NCI-H524 treated with DMSO at 0.1 percent for 48 hours (cell line): ENCODE data around the gene SOBP.
A peak's percentile ranks its signal among the peaks of the same experiment; 100 is the strongest.
"Not testable (repeated sequence)": the region's sequence is repeated elsewhere in the genome, so short reads cannot be mapped to it uniquely, and the experiment has no call there.

ENCODE experiments used
- DNase-seq: peaks from one replicate; lab custom pipeline; 2025; lab: John Stamatoyannopoulos, UW

Gene SOBP

DNA sequence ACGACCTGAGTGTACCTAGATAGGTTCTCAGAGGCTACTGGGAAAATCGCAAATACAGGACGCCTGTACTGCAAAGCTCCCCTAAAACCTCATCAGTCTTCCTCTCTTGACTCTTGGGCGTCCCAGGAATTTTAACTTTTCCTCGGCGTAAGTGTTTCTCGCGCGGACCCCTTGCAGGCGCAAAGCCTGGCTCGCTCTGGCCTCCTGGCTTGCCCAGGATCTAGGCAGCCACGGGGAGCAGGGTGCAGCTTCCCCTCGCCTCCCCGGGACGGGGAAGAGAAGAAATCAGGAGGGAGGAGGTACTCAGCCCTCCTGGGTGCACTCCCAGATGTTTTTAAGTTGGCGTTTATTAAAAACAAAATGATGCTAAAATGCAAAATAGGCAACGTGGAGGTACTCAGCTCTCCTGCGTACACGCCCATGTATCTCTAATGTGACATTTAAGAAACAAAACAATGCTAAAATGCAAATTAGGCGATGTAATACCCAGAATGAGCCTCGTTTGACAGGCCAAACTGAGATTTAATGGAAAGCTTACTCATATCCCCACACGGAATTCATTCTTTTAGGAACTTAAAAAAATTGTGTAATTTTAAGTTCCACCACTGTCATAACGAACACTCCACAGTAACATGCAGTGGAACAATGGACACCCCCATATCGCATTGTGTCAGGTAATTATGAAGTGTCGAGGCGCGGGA is 1.6 kb upstream of the SOBP start:
- DNase-seq = no peak

DNA sequence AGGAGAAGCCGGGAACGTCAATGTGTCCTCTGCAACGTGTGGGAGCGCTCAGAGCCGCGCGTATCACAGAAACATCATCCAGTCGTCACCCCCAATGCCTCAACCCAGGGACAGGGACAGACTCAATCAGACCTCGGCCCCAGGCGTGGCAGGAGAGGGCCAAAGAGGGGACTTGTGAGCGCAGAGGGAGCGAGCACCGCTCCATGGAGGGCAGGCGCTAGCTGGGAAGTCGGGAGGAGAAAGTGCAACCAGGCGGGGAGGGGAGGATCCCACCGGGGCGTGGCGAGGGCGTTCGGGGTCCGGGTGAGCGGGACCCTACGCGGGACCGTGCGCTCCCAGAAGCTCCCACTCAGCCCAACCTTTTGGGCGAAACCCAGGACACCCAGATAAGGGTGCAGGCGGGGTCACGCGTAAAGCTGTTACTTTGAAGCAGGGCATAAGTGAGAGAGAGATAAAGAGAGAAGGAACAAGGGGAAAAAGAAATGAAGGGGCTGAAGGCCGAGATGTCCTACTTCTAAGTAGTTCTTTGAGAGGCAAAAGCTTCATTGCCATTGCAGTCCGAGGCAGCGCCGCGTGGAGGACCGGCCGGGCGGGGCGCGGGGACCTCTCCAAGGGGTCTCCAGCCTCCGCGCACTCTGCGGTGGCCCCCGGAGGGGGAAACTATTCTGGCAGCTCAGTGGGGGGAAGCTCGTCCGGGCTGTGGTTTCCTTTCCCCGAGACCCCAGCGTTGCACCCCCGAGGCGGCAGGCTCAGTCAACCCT is 862 bp upstream of the SOBP start:
- DNase-seq = peak; percentile 6

DNA sequence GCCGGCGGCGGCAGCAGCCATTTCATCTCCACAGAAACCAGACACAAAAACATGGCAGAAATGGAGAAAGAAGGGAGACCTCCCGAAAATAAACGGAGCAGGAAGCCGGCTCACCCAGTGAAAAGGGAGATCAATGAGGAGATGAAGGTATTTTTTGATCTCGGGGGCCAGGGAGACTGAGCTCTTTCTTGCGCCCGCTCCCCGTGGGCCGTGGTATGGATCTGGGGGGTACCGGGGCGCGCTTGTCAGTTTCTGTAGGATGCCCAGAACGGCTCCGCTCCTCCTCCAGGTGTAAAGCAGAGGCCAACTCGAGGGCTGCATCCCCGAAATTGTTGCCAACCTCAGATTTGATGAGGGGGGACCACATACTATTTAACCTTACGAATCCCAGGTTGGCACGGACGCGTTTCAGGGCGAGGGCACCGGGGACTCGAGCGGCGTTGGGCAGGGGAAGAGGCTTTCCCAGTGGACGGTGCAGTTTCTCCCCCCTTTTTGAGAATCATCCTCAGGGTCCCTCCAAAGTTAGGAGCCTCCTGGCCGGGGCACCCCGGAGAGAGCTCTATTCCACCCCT is 735 bp downstream of the SOBP start:
- DNase-seq = no peak

DNA sequence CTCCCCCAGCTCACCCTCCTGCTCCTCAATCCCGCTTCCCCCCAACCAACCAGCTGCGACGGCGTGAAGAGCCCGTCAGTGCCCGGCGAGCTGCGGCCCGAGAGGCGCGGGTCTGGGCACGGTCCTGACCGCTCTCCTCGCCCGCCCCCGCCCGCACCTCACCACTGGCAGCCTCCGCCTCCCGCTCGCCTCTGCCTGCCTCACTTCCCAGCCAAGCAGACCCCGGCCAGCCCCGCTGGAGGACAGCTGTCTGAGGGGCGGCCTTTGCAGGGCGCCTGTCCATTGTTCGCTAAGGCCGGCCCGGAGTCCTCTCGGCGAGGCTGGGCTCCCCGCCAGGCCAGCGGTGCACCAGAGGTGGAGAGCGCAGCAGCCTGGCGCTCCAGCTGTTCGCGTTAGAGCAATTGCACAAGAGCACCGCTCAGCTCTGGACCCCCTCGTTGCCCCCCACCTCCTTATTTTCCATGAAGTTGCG is 1.3 kb downstream of the SOBP start:
- no peak for DNase-seq

DNA sequence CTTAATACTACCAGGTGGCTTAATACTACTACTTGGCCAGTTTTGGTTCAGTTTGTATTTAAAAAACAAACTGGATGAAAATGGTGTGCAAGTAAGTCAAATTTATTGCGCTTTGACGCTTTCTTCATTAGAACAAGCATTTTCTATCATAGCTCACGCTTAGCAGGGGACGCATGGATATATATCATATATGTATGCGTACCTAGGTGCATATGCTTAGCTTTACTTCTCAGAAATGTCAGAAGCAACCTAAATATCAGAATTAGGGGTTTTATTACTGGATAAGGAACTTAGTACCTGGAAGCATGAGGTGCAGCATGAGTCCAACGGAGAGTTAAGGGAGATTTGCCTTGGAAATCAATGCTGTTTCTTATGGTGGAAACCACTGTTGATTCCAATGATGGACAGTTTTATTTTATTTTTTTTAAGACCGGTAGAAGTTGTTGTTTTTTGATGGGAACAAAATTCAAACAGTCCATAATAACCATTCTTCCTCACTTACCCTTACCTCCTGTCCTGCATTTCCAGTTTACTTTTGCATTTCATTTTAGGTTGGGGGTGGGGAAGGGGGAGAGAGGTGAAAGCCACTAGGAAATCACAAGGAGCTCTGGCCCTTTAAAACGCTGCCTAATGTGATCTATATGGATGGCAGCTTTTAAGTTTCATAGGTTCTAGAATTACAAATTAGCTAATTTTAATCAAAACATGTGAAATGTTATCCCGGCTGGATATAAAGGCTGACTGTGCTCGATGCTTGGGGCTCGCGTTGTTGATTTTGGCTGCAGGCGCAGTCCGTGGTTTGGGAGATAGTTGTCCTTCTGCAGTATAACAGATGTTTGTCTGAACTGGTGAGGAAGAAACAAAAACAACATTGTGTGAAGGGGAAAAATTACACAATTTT is 2.1 kb downstream of the SOBP start:
- no peak for DNase-seq

DNA sequence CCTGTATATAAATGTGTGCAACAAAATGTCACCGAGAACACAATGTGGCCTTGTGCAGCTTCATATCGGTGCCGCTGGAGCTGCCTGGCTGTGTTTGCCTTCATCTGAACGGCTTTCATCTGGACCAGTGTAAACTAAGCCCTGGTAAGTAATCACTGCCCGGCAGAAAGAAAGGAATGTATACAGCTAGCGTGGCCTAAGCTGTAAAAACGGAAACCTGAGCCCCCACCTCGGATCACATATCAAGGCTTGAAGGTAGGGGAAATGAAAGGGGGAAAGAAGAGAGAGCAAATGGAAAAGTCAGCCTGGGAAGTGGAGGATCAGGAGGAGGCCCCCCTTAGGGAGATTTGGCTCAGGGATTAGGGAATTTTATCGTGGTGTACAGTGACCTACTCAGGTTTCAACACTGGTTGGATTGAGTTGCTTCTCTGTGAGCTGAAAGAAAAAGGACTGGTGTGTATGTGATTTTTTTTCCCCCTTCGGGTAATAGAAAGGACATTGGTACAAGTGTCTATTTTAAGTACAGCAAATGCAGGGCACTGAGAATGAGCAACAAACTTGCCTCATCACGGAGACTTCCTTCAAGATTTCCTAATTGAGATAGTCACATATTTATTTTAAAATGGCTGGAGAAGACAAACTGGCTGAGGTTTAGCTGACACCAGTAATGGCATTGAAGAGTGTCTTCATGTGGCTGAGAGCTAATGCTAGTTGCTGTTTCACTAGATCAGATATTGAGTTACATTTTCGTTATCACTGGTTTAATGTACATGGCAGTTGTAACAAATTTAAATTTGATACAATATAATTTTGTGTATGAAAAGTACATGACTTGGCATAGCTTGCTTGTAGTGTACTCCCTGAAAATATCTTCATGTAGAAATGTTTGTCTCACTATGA is 3.5 kb downstream of the SOBP start:
- DNase-seq = peak; percentile 68

DNA sequence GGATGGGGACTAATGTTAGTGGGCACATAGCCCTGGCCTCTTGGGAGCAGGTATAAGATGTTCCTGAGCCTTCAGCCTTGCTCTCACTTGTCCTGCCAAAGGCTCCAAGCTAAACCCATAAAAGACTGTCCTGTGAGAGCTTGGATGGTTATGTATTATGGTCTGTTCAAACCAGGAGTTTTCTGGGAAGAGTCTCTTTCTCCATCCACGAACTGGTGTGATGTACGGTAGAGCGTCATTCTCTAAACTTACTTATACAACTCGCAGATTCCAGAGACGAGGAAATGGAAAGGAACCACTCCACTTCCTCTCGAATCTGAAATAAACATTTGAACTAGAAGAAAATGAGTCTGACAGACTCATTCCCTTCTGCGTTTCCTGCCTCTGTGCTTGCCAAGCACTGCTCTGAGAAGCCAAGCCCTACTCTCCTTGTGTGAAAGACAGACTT is 5.3 kb downstream of the SOBP start:
- DNase-seq = no peak

DNA sequence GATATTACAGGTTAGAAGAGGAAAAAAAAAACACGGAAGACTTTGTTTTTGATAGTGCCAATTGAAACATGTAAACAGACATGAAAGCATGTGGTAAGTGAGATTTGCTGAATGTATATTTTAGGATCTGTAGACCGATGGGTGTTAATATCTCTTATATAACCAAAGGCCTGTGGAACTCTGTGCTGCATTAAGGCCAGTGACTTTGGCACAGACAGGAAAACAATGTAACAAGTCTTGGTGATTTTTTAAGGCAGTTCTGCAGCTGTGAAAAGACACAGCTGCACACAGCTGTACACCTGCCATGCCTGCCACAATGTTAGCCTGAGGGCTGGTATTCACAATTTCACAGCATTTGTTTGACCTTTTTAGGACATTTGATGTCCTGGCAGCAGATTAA is 6.1 kb downstream of the SOBP start:
- no peak for DNase-seq

DNA sequence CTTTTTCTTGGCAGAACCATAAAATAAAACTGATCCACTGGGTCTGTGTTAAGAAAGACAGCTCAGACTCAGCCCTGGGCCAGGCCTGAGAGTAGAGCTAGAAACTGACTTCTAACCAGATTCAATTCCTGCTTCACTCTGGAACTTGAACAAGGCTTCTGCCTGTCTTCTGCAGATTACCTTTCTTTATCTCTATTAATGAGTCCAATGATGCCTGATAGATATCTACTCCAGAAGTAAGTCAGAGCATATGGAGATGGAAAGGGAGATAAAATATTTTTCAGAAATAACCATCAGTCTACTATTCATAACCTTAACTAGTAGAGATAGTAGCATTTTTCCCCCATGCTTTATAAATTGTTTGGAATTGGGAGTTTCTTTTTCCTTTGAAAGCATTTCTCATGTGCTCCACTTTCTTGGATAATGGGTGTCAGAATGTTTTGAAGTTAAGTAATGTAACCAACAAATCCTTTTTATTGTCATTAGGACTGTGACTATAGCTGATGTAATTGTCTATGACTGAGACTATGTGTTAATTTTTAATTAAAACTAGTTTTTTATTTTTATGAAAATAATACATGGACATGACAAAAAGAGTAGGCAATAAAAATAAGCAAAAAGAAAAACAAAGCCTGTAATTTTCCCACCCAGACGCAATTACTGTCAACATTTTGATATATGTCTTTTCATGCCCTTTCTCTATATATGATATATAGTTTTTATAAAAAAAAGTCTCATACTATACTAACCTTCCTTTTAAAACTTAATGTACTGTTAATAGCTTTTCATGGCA is 7.2 kb downstream of the SOBP start:
- DNase-seq = no peak

DNA sequence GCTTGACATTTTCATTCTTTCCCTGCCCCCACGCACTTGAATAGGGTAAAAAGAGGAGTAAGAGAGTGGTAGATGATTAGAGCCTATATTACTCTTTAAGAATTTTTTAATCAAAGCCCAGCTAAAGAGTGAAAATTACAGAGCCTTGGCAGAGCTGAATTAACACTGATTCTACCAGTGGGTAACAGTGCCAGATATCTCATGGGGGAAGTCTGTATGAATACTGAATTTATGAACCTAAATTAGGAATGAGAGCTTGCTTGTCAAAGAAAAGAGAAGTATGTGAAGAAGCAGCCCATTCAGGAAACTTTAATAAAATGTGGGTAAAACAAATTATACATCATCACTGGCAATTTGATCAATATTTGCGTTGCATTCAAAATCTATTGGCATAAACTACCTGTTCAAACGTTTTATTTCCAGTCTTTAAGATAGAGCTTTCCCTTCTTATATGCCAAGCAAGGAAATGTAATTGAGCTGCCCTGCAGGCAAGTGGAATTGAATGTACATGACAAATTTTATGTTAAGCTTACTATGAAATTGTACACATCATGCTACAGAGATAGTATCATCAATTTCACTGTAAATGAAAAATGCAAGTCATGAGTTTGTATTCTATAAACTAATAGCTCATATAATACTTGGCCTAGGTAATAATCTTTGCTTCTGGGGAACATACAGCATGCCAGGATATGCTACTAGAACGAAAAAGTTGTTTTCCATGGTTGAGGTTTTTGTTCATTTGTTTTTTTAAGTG is 14.5 kb downstream of the SOBP start:
- no peak for DNase-seq

DNA sequence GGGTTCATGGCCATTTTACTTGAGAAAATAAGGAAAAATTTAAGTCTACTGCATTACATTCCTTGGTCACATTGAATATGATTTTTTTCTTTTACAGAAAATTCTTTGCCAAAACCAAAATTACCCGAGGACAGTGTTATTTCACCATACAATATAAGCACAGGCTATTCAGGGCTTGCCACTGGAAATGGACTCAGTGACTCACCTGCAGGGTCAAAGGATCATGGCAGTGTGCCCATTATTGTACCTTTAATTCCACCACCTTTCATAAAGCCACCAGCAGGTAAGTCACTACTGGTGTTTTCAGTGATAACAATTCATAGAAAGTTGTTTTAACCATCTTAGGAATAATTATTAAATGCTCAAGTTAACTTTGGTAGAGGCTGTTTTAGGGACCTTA is 16.2 kb downstream of the SOBP start:
- DNase-seq = no peak

DNA sequence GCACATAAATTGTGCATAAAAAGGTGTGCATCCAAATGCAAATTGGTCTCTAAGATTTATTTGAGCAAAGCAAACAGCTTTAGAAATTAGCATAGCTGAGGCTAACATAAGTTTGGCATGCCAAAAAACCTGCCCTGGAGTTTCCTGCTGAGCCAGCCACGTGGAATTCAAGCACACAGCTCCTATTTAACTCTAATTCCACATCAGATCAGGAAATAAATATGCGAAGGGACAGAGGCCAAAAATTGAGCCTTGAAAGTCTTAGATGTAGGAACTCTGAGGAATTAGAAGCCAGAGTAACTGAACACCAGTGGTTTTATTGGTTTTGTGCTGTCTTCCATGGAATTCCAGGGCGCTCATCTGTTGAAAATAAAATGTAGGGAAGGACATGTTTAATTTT is 19.6 kb downstream of the SOBP start:
- no peak for DNase-seq

DNA sequence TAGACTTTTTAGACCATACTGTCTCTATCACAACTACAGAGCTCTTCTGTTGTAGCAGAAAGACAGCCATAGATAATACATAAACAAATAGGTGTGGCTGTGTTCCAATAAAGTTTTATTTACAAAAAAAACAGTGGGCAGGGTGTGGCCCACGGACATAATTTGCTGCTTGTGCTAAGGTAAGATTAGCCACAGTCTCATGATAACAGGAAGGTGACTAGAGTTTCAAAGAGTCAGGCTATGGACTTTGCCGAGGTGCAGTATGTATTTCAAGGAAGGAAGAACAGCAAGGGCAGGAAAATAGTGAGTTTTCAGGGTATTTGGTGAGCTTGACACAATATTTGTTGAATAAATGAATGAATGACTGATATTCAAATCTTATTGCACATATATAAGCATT is 20.2 kb downstream of the SOBP start:
- no peak for DNase-seq

DNA sequence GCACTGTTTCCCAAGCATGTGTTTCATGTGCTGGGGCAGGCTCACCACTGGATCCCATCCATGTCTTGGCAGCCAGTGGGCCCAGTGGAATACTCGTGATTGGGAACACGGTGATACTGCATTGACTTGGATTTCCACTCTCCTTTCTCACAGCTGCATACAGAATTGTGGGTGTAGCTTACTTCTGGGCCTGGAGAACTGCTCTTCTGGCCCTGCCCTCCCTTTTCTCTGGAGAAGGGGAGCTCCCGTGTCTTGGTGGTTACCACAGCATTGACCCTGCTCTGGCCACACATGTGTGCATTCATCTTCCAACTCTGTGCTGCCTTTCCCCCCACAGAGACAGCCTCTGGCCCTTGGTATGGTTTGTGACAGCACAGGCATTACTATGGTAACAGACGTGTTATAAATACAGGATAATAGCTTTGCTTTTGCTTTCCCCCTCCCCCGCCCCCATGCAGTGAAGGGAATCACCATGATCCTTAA is 21.6 kb downstream of the SOBP start:
- DNase-seq = no peak

DNA sequence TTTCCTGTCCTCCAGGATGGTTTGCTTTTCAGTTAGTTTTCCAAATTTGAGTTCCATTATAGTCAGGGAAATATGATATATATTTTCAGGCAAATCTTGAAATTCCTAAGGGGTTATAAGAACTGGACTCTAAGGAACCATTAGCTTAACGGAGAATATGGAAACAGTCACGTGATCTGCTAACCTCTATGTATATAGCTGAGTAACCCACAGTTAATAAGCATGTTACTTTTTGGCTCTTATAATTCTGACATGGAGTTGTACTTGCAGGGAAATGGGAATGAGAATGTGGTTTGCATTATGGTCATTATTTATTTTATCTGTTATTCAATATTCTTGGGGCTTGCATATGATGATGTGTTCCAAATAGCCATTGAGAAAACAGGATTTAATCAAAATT is 23.3 kb downstream of the SOBP start:
- DNase-seq = no peak

DNA sequence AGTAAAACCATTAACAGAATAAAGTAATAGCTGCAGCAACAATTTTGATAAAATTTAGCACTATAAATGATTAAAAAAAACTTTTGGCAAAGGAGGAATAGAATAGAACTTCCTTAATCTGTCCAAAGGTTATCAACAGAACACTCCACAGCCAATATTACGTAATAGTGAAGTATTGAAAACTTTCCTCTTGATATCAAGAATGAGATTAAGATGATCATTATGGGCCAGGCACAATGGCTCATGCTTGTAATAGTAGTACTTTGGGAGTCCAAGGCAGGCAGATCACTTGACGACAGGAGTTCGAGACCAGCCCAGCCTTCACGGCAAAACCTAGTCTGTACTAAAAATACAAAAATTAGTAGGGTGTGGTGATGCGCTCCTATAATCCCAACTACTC is 26.0 kb downstream of the SOBP start:
- DNase-seq = no peak

DNA sequence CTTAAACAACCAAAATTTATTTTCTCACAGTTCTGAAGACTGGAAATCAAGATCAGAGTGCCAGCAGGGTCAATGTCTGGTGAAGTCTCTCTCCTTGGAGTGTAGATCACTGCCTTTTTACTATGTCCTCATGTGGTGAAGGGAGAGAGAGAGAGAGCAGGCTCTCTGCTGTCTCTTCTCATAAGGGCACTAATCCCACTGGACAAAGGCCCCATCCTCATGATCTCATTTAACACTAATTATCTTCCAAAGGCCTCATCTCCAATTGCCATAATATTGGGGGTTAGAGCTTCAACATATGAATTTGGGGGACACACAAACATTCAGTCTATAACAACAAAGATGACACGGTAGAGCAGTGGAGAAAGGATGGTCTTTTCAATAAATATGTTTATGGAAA is 27.4 kb downstream of the SOBP start:
- no peak for DNase-seq

DNA sequence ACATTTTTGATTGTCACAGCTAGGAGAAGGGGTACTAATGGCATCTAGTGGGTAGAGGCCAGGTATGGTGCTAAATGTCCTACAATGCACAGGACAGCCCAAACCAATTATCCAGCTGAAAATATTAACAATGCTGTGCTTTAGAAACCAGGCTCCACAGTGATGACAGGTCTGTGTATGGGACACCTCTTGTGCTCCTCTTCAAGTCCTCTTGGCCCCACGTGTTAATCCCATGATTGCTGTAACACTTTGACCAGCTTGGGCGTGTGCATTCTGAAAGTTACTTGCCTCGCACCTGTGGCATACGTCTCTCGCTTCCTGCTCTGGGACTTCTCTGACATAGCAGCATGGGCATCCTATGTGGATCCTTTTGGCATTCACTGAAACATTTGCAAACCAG is 29.3 kb downstream of the SOBP start:
- DNase-seq = not testable (repeated sequence)

DNA sequence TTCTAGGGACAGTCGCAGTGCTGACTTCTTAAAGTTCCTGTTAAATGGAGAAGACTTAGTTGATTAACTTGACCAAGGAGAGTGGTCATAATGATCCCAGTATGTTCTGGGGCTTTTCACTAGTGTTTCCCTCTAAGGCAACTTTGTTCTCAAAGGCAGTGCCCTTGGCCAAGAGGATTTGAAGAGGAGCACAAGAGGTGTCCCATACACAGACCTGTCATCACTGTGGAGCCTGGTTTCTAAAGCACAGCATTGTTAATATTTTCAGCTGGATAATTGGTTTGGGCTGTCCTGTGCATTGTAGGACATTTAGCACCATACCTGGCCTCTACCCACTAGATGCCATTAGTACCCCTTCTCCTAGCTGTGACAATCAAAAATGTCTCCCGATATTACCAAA is 30.8 kb downstream of the SOBP start:
- not testable (repeated sequence) for DNase-seq
